ENCODE results near the gene SNRPE. TPM values are rescaled to one million over a fixed set of nuclear protein-coding genes. Genes with fewer than 3 reads are reported as not detected.
"Not testable (repeated sequence)": the region's sequence is repeated elsewhere in the genome, so short reads cannot be mapped to it uniquely, and the experiment has no call there.

The SNRPE gene
- total RNA-seq, 1 experiment from 2014 or later, result 236 TPM

GRCh38 chr1:203843435-203843834, 18.0 kb upstream of the SNRPE start:
- Mint-ChIP-seq H3K4me3 (ENCODE audit: unreplicated experiment) (no peak overlapping the region), H3K4me1 (ENCODE audit: low read depth, unreplicated experiment) (no peaks in the 10 kb centered on the region), H3K9me3 (ENCODE audit: unreplicated experiment) (no peaks in the 10 kb centered on the region), H3K36me3 (ENCODE audit: insufficient read depth, unreplicated experiment) (peaks cover 93% of the 10 kb centered on the region), H3K27ac (ENCODE audit: unreplicated experiment) (no peak overlapping the region), H3K27me3 (ENCODE audit: insufficient read depth, unreplicated experiment) (no peaks in the 10 kb centered on the region)
- Histone ChIP-seq H3K27me3 (replicated peaks; ENCODE audit: control insufficient read depth, insufficient read depth, low read length) (no peaks in the 10 kb centered on the region; the same call in 1 of the 2 replicates), H3K4me3 (ENCODE audit: low read depth, low read length) (no peak overlapping the region), H3K4me1 (no peaks in the 10 kb centered on the region), H3K36me3 (ENCODE audit: control insufficient read depth, insufficient read depth, low read length) (peaks cover 3% of the 10 kb centered on the region), H3K9me3 (no peaks in the 10 kb centered on the region)
- DNase-seq, result no peak
- TF ChIP-seq, protein P1, sequence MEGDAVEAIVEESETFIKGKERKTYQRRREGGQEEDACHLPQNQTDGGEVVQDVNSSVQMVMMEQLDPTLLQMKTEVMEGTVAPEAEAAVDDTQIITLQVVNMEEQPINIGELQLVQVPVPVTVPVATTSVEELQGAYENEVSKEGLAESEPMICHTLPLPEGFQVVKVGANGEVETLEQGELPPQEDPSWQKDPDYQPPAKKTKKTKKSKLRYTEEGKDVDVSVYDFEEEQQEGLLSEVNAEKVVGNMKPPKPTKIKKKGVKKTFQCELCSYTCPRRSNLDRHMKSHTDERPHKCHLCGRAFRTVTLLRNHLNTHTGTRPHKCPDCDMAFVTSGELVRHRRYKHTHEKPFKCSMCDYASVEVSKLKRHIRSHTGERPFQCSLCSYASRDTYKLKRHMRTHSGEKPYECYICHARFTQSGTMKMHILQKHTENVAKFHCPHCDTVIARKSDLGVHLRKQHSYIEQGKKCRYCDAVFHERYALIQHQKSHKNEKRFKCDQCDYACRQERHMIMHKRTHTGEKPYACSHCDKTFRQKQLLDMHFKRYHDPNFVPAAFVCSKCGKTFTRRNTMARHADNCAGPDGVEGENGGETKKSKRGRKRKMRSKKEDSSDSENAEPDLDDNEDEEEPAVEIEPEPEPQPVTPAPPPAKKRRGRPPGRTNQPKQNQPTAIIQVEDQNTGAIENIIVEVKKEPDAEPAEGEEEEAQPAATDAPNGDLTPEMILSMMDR (IDR thresholded peaks at IDR 0.05; ENCODE audit: insufficient read depth in 1 of 2, low read depth in 1 of 2, low read length in 1 of 2, severe bottlenecking in 1 of 2, unreplicated experiment in 1 of 2), result no peak
- no TSS peak for BruUV-seq (replicated peaks)
- intact Hi-C loops (cut with micrococcal nuclease; ENCODE audit: unreplicated experiment), result no loop called here
- ChIA-PET POLR2A (no interaction called here), CTCF (no interaction called here)

- H3K4me3 Mint-ChIP-seq (ENCODE audit: unreplicated experiment); BruUV-seq (replicated peaks); H3K4me3 ChIP-seq (ENCODE audit: low read depth, low read length); H3K27me3 ChIP-seq (replicated peaks; ENCODE audit: control insufficient read depth, insufficient read depth, low read length); DNase-seq; H3K9me3 Mint-ChIP-seq (ENCODE audit: unreplicated experiment); H3K9me3 ChIP-seq; H3K27me3 Mint-ChIP-seq (ENCODE audit: insufficient read depth, unreplicated experiment); intact Hi-C loops (cut with micrococcal nuclease; ENCODE audit: unreplicated experiment); POLR2A ChIA-PET; H3K4me1 Mint-ChIP-seq (ENCODE audit: low read depth, unreplicated experiment); CTCF ChIA-PET; H3K36me3 ChIP-seq (ENCODE audit: control insufficient read depth, insufficient read depth, low read length); H3K27ac Mint-ChIP-seq (ENCODE audit: unreplicated experiment); H3K4me1 ChIP-seq: not testable (repeated sequence)
- peaks cover 74% of the 10 kb centered on the region for H3K36me3 Mint-ChIP-seq (ENCODE audit: insufficient read depth, unreplicated experiment)
Measured at GRCh38 chr1:203853112-203853511, 8.3 kb upstream of the SNRPE start.

DNA sequence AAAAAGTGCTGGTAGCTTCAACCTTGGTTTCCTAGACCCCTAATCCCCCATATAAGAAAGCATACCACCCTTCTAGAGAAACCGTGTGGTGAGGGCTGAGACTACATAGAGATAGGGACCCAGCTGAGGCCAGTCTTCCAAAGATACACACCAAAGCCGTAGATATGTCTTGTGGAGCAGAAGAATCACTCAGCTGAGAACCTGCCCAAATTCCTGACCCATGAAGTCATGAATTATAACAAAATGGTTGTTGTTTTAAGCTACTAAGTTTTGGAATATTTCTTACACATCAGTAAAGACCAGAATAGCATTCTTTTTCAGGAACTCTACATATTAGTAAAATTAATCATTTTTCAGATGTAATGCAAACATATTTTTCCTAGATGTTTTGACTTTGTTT, 3.3 kb upstream of the SNRPE start:
- no peak overlapping the region for H3K4me3 ChIP-seq (ENCODE audit: low read depth, low read length)
- intact Hi-C loops (cut with micrococcal nuclease; ENCODE audit: unreplicated experiment), result no loop called here
- no peak overlapping the region for H3K27ac Mint-ChIP-seq (ENCODE audit: unreplicated experiment)
- H3K36me3 ChIP-seq (ENCODE audit: control insufficient read depth, insufficient read depth, low read length), result no peaks in the 10 kb centered on the region; the same call in 1 of the 2 replicates
- H3K4me1 ChIP-seq, result peaks cover 20% of the 10 kb centered on the region
- DNase-seq, result no peak
- no peaks in the 10 kb centered on the region for H3K27me3 ChIP-seq (replicated peaks; ENCODE audit: control insufficient read depth, insufficient read depth, low read length)
- TF ChIP-seq, protein P1 (IDR thresholded peaks at IDR 0.05; ENCODE audit: insufficient read depth in 1 of 2, low read depth in 1 of 2, low read length in 1 of 2, severe bottlenecking in 1 of 2, unreplicated experiment in 1 of 2), result no peak
- CTCF ChIA-PET, result interaction anchor here (0.7 to 3.0 kb wide), 2 partner anchors 271 to 294 kb away, joined by 3 to 21 read pairs; no protein-coding TSS in a partner anchor
- POLR2A ChIA-PET, result no interaction called here
- no peaks in the 10 kb centered on the region for H3K27me3 Mint-ChIP-seq (ENCODE audit: insufficient read depth, unreplicated experiment)
- H3K9me3 ChIP-seq, result no peaks in the 10 kb centered on the region
- BruUV-seq (replicated peaks), result no TSS peak
- H3K4me1 Mint-ChIP-seq (ENCODE audit: low read depth, unreplicated experiment), result peaks cover 6% of the 10 kb centered on the region
- H3K36me3 Mint-ChIP-seq (ENCODE audit: insufficient read depth, unreplicated experiment), result peaks cover 57% of the 10 kb centered on the region
- no peak overlapping the region for H3K4me3 Mint-ChIP-seq (ENCODE audit: unreplicated experiment)
- H3K9me3 Mint-ChIP-seq (ENCODE audit: unreplicated experiment), result no peaks in the 10 kb centered on the region

DNA sequence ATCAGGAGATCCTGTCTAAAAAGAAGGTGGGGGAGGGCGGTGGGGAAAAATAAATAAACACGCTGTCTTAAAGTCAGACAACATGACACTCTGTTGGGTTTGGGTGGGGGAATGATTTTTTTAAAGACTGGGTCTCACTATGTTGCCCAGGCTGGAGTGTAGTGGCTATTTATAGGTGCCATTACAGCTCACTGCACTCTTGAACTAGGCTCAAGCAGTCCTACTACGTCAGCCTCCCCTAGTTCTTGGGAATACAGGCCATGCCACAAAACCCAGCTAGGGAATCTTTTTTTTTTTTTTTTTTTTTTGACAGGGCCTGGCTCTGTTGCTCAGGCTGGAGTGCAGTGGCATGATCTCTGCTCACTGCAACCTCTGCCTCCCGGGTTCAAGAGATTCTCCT, 2.4 kb upstream of the SNRPE start:
- intact Hi-C loops (cut with micrococcal nuclease; ENCODE audit: unreplicated experiment), result no loop called here
- CTCF ChIA-PET, result interaction anchor here (0.6 to 3.0 kb wide), 3 partner anchors 12 to 270 kb away, joined by 3 to 21 read pairs (median 3); no protein-coding TSS in a partner anchor
- Mint-ChIP-seq H3K36me3 (ENCODE audit: insufficient read depth, unreplicated experiment) (peaks cover 58% of the 10 kb centered on the region), H3K4me1 (ENCODE audit: low read depth, unreplicated experiment) (peaks cover 6% of the 10 kb centered on the region), H3K9me3 (ENCODE audit: unreplicated experiment) (no peaks in the 10 kb centered on the region), H3K27ac (ENCODE audit: unreplicated experiment) (no peak overlapping the region), H3K27me3 (ENCODE audit: insufficient read depth, unreplicated experiment) (no peaks in the 10 kb centered on the region), H3K4me3 (ENCODE audit: unreplicated experiment) (no peak overlapping the region)
- Histone ChIP-seq H3K36me3 (ENCODE audit: control insufficient read depth, insufficient read depth, low read length) (no peaks in the 10 kb centered on the region; the same call in 1 of the 2 replicates), H3K4me3 (ENCODE audit: low read depth, low read length) (no peak overlapping the region), H3K4me1 (peaks cover 20% of the 10 kb centered on the region), H3K9me3 (no peaks in the 10 kb centered on the region), H3K27me3 (replicated peaks; ENCODE audit: control insufficient read depth, insufficient read depth, low read length) (no peaks in the 10 kb centered on the region)
- TF ChIP-seq, protein P1 (IDR thresholded peaks at IDR 0.05; ENCODE audit: insufficient read depth in 1 of 2, low read depth in 1 of 2, low read length in 1 of 2, severe bottlenecking in 1 of 2, unreplicated experiment in 1 of 2), result no peak
- BruUV-seq (replicated peaks), result no TSS peak
- POLR2A ChIA-PET, result no interaction called here
- DNase-seq, result no peak
